ENCODE data around the gene ITSN1.

The ITSN1 gene

DNA sequence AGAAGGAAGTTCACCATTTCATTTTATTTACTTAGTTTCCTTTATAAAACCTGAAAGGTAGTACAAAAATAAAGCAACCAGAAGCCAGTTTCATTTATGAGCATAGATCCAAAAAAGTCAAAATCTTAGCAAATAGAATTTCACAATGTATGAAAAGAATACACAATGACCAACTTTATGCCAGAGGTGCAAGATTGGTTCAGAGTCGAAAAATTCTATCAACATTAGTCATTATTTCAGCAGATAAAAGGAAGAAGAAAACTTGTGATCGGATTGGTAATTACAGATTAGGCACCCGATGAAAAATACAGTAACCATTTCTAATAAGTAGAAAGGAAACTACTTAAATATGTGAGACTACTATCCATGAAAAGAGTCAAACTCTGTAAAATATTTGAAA, 89.1 kb downstream of the ITSN1 start:
- DNase-seq (ENCODE audit: low read depth) = no peak

DNA sequence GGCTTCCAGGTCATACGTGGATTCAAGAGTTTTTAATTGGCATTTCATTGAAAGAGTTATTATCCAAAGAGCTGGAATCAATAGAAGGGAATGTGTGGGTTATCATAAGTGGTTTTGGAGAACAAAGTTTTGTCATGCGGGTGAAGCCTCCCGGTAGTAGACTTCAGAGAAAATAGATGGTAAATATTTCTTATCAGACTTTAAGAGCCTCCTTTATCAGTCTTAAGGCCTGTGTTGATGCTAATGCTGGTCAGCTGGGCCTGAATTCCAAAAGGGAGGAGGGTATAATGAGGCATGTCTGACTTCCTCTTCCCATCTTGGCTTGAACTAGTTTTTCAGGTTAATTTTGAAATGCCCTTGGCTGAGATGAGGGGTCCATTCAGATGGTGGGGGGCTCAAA, 89.7 kb downstream of the ITSN1 start:
- DNase-seq (ENCODE audit: low read depth) = peak; percentile 39

- DNase-seq (ENCODE audit: low read depth) = peak; percentile 11
Measured at GRCh38 chr21:33733601-33734000, 91.3 kb downstream of the ITSN1 start.

DNA sequence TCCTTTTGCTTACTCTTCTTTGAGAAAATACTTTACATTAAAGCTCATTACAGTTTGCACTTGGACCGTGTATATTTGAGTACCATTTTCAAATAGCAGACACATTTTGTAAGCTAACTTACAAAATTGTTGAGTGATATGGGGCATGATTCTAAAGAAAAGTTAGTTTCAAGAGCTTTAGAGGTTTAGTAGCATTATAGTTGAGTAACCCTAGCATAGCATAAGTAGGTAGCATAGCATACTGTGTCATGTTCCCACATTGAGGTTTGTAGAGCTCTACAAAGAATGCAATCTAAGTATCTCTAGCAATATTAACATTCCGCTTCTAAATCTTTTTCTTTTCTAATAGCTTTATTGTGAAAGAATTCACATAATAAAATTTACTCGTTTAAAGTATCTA, 92.0 kb downstream of the ITSN1 start:
- DNase-seq (ENCODE audit: low read depth) = no peak

GRCh38 chr21:33734818-33735217, 92.5 kb downstream of the ITSN1 start:
- no peak for DNase-seq (ENCODE audit: low read depth)

DNA sequence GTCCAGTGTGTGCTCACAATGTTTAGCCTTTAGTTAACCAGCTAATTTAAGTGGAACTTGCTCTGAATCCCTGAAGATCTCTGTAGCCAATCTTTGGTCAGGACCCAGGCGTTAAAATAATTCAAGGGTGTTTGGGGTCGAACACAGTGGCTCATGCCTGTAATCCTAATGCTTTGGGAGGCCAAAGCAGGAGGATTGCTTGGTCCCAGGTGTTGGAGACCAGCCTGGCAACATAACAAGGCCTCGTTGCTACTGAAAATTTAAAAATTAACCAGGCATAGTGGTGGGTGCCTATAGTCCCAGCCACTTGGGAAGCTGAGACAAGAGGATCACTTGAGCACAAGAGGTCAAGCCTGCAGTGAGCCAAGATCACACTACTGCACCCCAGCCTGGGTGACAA, 94.3 kb downstream of the ITSN1 start:
- DNase-seq (ENCODE audit: low read depth) = no peak

GRCh38 chr21:33739701-33740100, 97.4 kb downstream of the ITSN1 start:
- no peak for DNase-seq (ENCODE audit: low read depth)

GRCh38 chr21:33747420-33747819, 105.1 kb downstream of the ITSN1 start:
- no peak for DNase-seq (ENCODE audit: low read depth)

GRCh38 chr21:33748903-33749302, 106.6 kb downstream of the ITSN1 start:
- no peak for DNase-seq (ENCODE audit: low read depth)

DNA sequence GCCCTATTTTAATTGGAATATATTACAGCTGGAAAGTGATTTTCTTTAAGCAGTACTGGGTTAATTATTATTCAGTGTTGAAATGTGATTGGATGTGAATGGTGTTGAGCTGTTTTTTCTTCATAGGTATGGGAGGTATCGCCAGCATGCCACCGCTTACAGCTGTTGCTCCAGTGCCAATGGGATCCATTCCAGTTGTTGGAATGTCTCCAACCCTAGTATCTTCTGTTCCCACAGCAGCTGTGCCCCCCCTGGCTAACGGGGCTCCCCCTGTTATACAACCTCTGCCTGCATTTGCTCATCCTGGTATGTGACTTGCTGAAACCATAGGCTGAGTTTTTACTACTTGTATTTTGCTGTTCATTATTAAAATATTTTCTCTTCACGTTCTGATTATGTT, 107.7 kb downstream of the ITSN1 start:
- DNase-seq (ENCODE audit: low read depth) = no peak

DNA sequence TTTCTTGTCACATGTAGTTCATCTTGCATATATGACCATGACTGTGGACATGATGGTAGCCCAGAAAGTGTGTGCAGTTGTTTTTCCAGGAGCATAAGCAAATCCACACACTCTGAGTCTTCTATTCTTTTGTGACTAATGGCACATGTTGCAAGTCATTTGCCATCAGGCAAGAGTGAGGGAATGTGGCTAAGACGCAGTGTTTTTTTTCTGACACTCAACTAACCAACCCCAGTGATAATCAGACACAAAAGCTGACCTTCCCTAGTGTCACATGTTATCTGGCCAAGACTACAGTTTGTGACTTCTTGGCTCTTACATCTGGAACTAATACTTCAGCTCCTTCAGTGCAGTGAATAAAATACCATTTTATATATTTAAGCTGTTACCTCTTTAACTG, 108.8 kb downstream of the ITSN1 start:
- DNase-seq (ENCODE audit: low read depth) = no peak

GRCh38 chr21:33751533-33751932, 109.2 kb downstream of the ITSN1 start:
- DNase-seq (ENCODE audit: low read depth) = no peak

- DNase-seq (ENCODE audit: low read depth) = no peak
Measured at GRCh38 chr21:33752260-33752659, 110.0 kb downstream of the ITSN1 start.

DNA sequence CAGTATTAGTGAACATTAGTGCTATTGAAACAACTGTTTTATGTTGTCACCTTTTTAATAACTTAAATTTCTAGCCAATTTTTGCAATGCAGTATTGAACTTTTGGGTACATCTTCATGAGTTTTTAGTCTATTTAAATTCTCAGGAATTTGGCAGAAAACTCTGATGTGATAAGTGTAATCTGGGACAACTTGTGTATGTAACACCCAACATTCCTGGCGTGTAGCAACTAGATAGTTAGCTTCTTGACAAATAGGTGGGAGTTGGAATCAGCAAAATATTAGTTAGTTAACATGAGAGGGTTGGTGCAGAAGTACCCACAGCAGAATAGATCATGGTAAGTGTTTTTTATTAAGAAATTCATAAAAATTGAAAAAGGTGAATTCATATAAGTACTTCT, 111.6 kb downstream of the ITSN1 start:
- no peak for DNase-seq (ENCODE audit: low read depth)

DNA sequence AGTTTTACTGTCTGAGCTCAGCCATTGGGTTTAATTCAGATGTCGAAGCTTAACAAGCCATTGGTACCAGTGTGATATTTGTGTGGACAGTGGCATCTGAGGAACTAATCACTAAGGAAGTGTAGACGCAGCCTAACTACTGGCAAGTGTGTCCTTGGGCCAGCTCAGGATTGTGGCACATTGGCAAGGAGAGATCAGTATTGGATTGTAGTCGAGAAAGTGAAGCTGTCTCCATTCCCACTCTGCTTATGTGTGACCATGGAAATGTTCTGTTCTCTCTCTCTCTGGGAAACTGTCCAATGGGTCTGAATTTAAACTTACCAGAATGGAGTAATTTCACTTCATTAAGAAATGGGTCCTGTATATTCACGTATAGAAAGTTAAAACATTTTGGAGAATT, 112.2 kb downstream of the ITSN1 start:
- no peak for DNase-seq (ENCODE audit: low read depth)

DNA sequence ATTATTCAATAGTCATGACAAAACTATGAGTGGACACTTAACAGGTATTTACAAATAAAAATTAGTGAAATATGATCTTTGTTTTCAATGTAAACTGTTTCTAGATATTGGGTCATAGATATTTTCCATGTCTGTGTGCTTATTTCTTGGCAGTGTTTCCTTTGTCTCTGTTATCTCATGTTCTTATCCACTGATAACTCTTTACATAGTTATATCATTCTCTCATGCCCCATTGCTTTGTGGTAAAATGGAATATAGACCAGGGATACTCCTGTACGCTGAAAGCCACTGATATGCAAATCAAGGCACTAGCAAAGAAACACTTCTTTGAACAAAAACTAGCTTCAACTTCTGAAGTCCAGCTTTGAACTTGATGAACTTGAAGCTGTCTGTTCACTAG, 113.1 kb downstream of the ITSN1 start:
- no peak for DNase-seq (ENCODE audit: low read depth)

GRCh38 chr21:33760641-33761440, 118.5 kb downstream of the ITSN1 start:
- DNase-seq (ENCODE audit: low read depth) = no peak

- peak; percentile 38 for DNase-seq (ENCODE audit: low read depth)
Measured at GRCh38 chr21:33761441-33762036, 119.2 kb downstream of the ITSN1 start.

DNA sequence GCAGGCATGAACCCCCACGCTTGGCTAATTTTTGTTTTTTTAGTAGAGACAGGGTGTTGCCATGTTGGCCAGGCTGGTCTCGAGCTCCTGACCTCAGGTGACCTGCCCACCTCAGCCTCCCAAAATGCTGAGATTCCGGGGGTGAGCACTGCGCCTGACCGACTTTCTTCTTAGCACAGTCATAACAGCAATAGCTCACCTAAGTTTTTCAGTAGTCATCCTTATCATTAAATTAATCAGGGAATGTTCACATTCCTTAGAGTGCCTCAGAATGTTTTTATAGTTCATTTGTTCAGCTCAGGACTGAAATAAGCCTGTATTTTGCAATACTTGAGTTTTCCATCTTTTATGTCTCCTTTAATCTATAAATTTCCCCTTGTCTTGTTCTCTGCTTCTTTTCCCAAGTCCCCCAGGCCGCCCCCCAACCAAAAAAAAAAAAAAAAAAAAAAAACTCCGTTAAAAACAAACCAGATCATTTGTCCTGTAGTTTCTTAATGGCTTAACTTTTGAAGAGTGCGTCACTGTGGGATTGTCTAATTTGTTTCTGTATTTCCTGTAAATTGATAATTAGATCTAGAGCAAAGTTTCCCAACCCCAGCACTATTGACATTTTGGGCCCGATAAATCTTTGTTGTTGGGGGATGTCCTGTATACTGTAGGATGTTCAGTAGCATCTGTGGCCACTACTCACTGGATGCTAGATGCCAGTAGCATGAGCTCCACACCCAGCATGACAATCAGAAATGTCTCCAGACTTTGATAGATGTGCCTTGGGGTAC, 120.7 kb downstream of the ITSN1 start:
- DNase-seq (ENCODE audit: low read depth) = no peak

- DNase-seq (ENCODE audit: low read depth) = no peak
Measured at GRCh38 chr21:33763582-33763899, 121.2 kb downstream of the ITSN1 start.

DNA sequence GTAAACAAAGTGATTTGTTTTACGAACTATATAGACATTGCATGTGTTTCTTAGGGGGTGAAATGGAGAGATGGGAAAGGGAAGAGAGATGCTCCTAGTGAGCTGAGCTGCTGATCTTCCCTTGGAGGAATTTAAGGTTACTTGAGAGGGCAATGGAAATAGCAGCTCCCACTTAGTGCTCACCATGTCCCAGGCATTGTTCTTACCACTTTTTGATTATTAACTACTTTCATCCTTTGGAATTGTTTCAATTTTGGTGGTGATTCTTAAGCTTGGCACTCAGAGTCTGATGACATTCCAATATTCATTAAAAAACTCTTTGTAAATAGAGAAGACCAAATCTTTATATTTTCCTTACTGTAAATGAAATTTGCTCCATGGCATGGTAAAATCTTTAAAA, 124.9 kb downstream of the ITSN1 start:
- DNase-seq (ENCODE audit: low read depth) = no peak

GRCh38 chr21:33767960-33768359, 125.7 kb downstream of the ITSN1 start:
- no peak for DNase-seq (ENCODE audit: low read depth)

DNA sequence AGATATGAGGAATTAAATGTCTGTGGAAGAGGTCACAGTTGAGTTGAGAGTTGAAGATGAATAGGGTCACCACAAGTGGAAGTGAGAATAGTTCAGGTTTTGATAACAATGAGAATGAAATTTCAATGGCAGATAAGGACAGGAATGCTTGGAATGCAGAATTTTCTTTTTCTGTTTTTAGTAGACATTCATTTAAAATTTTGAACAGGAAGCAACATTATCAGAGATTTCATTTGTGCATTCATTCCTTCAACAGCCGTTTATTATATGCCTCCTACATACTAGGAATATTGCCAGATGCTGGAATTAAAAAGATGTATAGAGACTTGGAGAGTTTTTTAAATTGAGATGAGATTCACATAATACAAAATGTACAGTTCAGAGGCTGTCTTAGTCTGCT, 126.8 kb downstream of the ITSN1 start:
- no peak for DNase-seq (ENCODE audit: low read depth)
